OCI-LY3 (cell line): ENCODE data around the gene FAM53C.

Experiments used
- CTCF ChIP-seq: fragments of 200-600, 300-600 bp; sonication (generic); IDR thresholded peaks from 2 replicates; pipeline ENCODE4 v1.5.1; 2014; ENCODE audit warnings: antibody characterized with exemption, low read length, low read depth
- EZH2phosphoT487 ChIP-seq: fragments of 200-600 bp; shearing (Covaris generic); IDR thresholded peaks from 2 replicates; pipeline ENCODE4 v1.6.1; 2018; ENCODE audit warnings: antibody characterized with exemption, mixed run types, low read depth

GRCh38 chr5:138360941-138361452 lies 22.9 kb downstream of the FAM53C start:
- TF ChIP-seq CTCF: no peak
- TF ChIP-seq EZH2phosphoT487: no peak
